ENCODE results near the gene SH2D3C. TPM values are rescaled to one million over a fixed set of nuclear protein-coding genes. Genes with fewer than 3 reads are reported as not detected.

The SH2D3C gene
- total RNA-seq, 2 donors from 2014 or later = 23.9 to 29.1 TPM

DNA sequence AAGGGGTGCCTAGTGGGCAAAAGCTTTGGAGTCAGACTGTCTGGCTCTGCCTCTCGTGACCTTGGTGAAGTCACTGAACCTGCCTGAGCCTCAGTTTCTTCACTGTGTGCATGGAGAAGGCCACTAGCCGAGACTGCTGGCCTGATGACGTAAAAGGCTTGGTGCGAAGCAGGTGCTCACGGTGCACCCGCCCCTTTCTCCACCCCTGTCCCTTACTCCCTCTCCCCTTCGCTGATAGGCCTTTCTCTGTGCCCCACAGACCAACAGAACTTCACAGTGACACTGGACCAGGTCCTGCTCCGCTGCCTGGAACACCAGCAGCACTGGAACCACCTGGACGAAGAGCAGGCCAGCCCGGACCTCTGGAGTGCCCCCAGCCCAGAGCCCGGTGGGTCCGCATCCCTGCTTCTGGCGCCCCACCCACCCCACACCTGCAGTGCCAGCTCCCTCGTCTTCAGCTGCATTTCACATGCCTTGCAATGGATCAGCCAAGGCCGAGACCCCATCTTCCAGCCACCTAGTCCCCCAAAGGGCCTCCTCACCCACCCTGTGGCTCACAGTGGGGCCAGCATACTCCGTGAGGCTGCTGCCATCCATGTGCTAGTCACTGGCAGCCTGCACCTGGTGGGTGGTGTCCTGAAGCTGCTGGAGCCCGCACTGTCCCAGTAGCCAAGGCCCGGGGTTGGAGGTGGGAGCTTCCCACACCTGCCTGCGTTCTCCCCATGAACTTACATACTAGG lies 34.6 kb upstream of the SH2D3C start:
- Mint-ChIP-seq H3K27me3 (no peaks in the 10 kb centered on the region), H3K27ac (no peak overlapping the region), H3K4me3 (no peak overlapping the region), H3K9me3 (no peaks in the 10 kb centered on the region), H3K36me3 (no peaks in the 10 kb centered on the region), H3K4me1 (ENCODE audit: low read depth in 2 of 2) (no peaks in the 10 kb centered on the region)
- ATAC-seq (no peak), DNase-seq (ENCODE audit: low spot score) (peak; percentile 53)

GRCh38 chr9:127812011-127812410 lies 33.5 kb upstream of the SH2D3C start:
- no peak overlapping the region for H3K4me3 Mint-ChIP-seq
- no peak overlapping the region for H3K27ac Mint-ChIP-seq
- DNase-seq (ENCODE audit: low spot score) = no peak
- H3K9me3 Mint-ChIP-seq = no peaks in the 10 kb centered on the region
- ATAC-seq = no peak
- no peaks in the 10 kb centered on the region for H3K36me3 Mint-ChIP-seq
- no peaks in the 10 kb centered on the region for H3K27me3 Mint-ChIP-seq
- peaks cover 0 to 2% of the 10 kb centered on the region in 2 donors for H3K4me1 Mint-ChIP-seq (ENCODE audit: low read depth in 2 of 2)

- DNase-seq (ENCODE audit: low spot score) = peak; percentile 42
- no peaks in the 10 kb centered on the region for H3K9me3 Mint-ChIP-seq
- no peaks in the 10 kb centered on the region for H3K36me3 Mint-ChIP-seq
- no peak overlapping the region for H3K27ac Mint-ChIP-seq
- H3K27me3 Mint-ChIP-seq = no peaks in the 10 kb centered on the region
- peaks cover 0 to 5% of the 10 kb centered on the region in 2 donors for H3K4me1 Mint-ChIP-seq (ENCODE audit: low read depth in 2 of 2)
- ATAC-seq = no peak
- H3K4me3 Mint-ChIP-seq = no peak overlapping the region
These were observed 32.1 kb upstream of the SH2D3C start for GRCh38 chr9:127810378-127811187.

- ATAC-seq (no peak), DNase-seq (ENCODE audit: low spot score) (peak; percentile 51)
- H3K4me3 Mint-ChIP-seq = no peak overlapping the region
- H3K36me3 Mint-ChIP-seq = no peaks in the 10 kb centered on the region
- no peaks in the 10 kb centered on the region for H3K9me3 Mint-ChIP-seq
- H3K27me3 Mint-ChIP-seq = no peaks in the 10 kb centered on the region
- peaks cover 0 to 5% of the 10 kb centered on the region in 2 donors for H3K4me1 Mint-ChIP-seq (ENCODE audit: low read depth in 2 of 2)
- H3K27ac Mint-ChIP-seq = no peak overlapping the region
These were observed 31.3 kb upstream of the SH2D3C start for GRCh38 chr9:127809540-127810377.

DNA sequence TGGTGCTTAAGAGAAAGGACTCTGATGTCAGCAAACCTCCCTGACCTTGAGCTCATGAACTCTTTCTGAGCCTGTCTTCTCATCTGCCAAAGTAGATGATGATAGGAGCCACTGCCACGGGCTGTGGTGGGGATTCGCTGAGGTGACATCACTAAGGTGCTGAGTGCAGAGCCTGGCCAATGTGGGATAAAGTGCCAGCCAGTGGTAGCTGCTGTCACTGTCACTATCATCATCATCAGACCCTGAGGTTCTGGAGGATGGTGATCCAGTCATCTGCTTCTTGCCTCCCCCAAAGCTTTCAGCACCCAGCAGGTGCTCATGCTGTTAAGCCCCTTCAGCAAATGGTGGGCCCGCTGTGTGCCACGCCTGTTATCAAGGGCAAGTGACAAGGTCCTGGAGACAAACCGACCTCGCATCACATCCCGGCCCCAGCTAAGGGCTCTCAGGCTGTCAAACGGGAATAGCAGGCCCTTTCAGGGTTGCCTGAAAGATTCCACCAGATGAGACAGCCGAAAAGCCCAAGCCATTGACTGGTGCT lies 30.6 kb upstream of the SH2D3C start:
- Mint-ChIP-seq H3K4me3 (no peak overlapping the region), H3K27ac (no peak overlapping the region), H3K4me1 (ENCODE audit: low read depth in 2 of 2) (peaks cover 0 to 8% of the 10 kb centered on the region in 2 donors), H3K36me3 (no peaks in the 10 kb centered on the region), H3K9me3 (no peaks in the 10 kb centered on the region), H3K27me3 (no peaks in the 10 kb centered on the region)
- DNase-seq (ENCODE audit: low spot score) (no peak), ATAC-seq (no peak)

DNA sequence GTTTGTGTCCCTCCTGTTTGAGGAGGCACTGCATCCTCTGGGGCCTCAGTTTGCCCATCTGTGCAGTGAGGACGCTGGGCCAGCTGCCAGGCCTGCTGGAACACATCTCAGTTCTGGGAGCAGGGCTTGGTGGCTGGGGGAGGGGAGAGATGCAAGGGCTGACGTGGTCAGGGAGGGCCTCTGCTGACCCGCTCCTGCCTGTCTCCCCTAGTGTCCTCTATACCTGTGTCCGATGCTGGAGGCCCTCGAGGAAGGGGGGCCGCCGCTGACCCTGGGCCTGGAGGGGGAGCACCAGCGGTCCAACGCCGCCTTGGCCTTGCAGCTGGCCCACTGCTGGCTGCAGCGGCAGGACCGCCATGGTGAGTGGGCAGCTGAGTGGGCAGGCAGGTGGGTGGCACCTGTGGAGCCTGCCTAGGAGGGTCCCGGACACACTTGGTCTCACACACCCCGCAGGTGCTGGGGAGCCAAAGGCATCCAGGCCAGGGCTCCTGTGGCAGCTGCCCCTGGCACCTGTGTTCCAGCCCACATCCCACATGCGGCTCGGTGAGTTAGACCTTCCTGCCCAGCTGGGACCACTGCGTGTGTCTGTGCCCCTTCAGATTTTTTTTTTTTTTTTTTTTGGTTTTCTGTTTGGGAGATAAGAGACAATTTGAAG lies 30.0 kb upstream of the SH2D3C start:
- Mint-ChIP-seq H3K4me3 (no peak overlapping the region), H3K9me3 (no peaks in the 10 kb centered on the region), H3K4me1 (ENCODE audit: low read depth in 2 of 2) (peaks cover 1 to 8% of the 10 kb centered on the region in 2 donors), H3K27ac (no peak overlapping the region), H3K36me3 (no peaks in the 10 kb centered on the region), H3K27me3 (no peaks in the 10 kb centered on the region)
- DNase-seq (ENCODE audit: low spot score) = peak; percentile 54
- peak in 1 of 2 donors; percentile 4 for ATAC-seq

- ATAC-seq (no peak), DNase-seq (ENCODE audit: low spot score) (peak; percentile 49)
- Mint-ChIP-seq H3K9me3 (no peaks in the 10 kb centered on the region), H3K27ac (no peak overlapping the region), H3K27me3 (no peaks in the 10 kb centered on the region), H3K36me3 (no peaks in the 10 kb centered on the region), H3K4me3 (no peak overlapping the region), H3K4me1 (ENCODE audit: low read depth in 2 of 2) (peaks cover 6 to 11% of the 10 kb centered on the region in 2 donors)
These were observed 28.4 kb upstream of the SH2D3C start for GRCh38 chr9:127806871-127807270.

DNA sequence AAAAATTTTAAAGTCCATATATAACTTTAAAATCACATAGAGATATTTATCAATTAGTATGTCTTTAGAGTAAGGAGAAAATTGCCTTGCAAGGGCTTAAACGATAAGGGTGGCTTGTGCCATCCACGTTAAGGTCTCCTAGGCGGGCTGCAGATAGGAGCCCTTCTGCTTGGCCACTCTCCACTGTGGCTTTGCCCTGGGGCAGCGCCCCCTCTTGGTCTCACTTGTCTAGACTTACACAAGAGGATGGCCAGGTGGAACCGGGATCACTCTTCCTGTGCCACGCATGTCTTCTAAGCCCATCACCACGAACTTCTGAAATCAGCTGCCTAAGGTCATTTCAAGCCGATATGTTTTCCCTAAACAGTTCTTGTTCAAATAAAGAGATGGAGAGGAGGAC lies 27.2 kb upstream of the SH2D3C start:
- DNase-seq (ENCODE audit: low spot score) (peak; percentile 56), ATAC-seq (no peak)
- no peaks in the 10 kb centered on the region for H3K9me3 Mint-ChIP-seq
- H3K27me3 Mint-ChIP-seq = no peaks in the 10 kb centered on the region
- no peaks in the 10 kb centered on the region for H3K36me3 Mint-ChIP-seq
- no peak overlapping the region for H3K27ac Mint-ChIP-seq
- no peak overlapping the region for H3K4me3 Mint-ChIP-seq
- peaks cover 6 to 14% of the 10 kb centered on the region in 2 donors for H3K4me1 Mint-ChIP-seq (ENCODE audit: low read depth in 2 of 2)

DNA sequence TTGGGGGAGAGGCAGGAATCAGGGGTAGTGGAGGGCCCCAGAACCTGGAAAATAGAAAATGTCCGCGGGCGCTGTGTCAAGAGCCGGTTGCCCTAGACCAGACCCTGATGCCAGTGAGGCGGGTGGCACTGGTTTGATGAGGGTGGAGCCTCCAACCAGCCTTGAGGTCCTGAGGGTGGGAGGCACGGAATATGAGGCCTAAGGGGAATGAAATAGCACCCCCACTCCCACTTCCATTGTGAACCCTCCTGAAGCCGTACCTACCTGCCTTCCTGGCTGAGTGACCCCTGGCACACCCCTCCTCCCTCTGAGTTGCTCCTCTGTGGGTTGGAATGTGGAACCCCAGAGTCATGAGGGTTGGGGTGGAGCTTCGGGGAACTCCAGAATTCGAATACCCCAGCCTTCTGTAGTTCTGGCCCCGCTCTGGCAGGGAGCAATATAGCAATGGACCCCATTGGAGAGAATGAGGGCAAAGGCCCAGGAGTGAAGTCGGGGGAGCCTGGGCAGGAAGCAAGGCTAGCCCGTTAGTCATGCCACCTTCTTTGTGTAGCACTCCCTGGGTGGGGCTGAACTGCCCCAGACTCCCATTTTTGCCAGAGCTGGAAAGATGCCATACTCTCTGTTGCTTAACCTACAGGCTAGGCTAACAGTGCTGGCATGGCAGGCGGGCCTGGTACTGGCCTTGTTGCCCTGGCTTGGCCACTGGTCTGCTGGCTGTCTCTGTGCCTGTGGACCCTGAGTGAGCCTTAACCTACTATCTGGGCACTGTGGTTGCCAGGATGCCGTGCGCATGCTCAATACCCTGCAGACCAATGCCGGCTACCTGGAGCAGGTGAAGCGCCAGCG lies 25.3 kb upstream of the SH2D3C start:
- ATAC-seq = no peak
- DNase-seq (ENCODE audit: low spot score) = peak; percentile 60
- peaks cover 6 to 14% of the 10 kb centered on the region in 2 donors for H3K4me1 Mint-ChIP-seq (ENCODE audit: low read depth in 2 of 2)

DNA sequence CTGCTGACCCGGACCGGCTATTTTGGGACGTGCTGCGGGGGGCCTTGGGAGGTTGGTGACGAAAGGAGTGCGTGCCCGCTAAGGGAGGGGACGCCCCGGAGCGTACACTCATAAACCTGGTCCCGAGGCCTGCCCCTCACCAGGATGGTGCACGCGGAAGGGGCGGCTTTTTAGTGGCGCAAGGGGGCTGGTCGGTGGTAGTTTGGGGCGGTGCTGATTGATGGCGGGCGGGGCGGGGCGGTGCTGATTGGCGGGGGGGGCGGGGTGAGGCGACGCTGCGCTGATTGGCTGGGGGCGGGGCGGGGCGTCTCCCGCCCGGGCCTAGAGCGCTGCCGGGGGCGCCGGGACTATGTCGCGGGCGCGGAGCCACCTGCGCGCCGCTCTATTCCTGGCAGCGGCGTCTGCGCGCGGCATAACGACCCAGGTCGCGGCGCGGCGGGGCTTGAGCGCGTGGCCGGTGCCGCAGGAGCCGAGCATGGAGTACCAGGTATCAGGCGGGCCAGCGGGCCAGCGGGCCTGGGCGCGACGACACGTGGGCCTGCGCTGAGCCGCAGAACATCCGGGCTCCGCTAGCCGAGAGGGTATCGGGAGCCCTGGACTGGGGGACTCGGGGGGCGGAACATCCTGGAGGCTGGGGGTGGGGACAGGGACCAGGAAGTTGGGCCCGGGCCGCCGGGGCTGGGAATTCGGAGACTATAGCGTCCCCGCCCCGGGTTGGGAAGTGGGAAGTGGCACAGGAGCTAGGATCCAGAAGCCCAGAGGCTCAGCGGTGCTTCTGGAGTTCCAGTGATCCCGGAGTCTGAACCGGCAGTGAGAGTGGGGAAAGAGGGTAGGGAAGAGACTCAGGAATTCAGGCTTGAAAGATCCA lies 24.3 kb upstream of the SH2D3C start, which contains the start of gene FPGS:
Gene FPGS, plus strand, starts transcription at position 307 of the 868 bp plus-strand sequence. Its CDS starts 43 bp downstream, at position 350.
- DNase-seq (ENCODE audit: low spot score) (peak; percentile 92), ATAC-seq (peak; percentile 92 to 93)
- no peaks in the 10 kb centered on the region for H3K27me3 Mint-ChIP-seq
- no peaks in the 10 kb centered on the region for H3K9me3 Mint-ChIP-seq
- peaks cover 6 to 15% of the 10 kb centered on the region in 2 donors for H3K4me1 Mint-ChIP-seq (ENCODE audit: low read depth in 2 of 2)
- H3K27ac Mint-ChIP-seq = peak within 1 kb of the TSS; percentile 93 to 97
- H3K36me3 Mint-ChIP-seq = no peaks in the 10 kb centered on the region
- peak within 1 kb of the TSS; percentile 95 for H3K4me3 Mint-ChIP-seq

More for the DNA sequence above, 25.3 kb upstream of the SH2D3C start:
- Mint-ChIP-seq H3K36me3 (no peaks in the 10 kb centered on the region), H3K27me3 (no peaks in the 10 kb centered on the region), H3K9me3 (no peaks in the 10 kb centered on the region), H3K27ac (peak overlapping the region; percentile 93 to 97), H3K4me3 (peak overlapping the region; percentile 95)

- no peaks in the 10 kb centered on the region for H3K36me3 Mint-ChIP-seq
- H3K9me3 Mint-ChIP-seq = no peaks in the 10 kb centered on the region
- H3K27me3 Mint-ChIP-seq = no peaks in the 10 kb centered on the region
- H3K27ac Mint-ChIP-seq = peak overlapping the region; percentile 93 to 97
- H3K4me1 Mint-ChIP-seq (ENCODE audit: low read depth in 2 of 2) = peaks cover 8 to 18% of the 10 kb centered on the region in 2 donors
- DNase-seq (ENCODE audit: low spot score) = no peak
- H3K4me3 Mint-ChIP-seq = peak overlapping the region; percentile 95
- no peak for ATAC-seq
These were observed 23.6 kb upstream of the SH2D3C start for GRCh38 chr9:127801955-127802575.
